ENCODE measurements around the gene SPATA45.

- no peak for TF ChIP-seq CTCF (IDR thresholded peaks at IDR 0.05)
- no peak for TF ChIP-seq POLR2A (IDR thresholded peaks at IDR 0.05)
These were observed 27.7 kb downstream of the SPATA45 start for GRCh38 chr1:212819726-212820125.
